Measurements from ENCODE around the gene KAZN. TPM values are rescaled to one million over a fixed set of nuclear protein-coding genes. Genes with fewer than 3 reads are reported as not detected.
"Not testable (repeated sequence)": the region's sequence is repeated elsewhere in the genome, so short reads cannot be mapped to it uniquely, and the experiment has no call there.

The KAZN gene
- total RNA-seq, 1 donor from 2014 or later = 1.1 TPM

DNA sequence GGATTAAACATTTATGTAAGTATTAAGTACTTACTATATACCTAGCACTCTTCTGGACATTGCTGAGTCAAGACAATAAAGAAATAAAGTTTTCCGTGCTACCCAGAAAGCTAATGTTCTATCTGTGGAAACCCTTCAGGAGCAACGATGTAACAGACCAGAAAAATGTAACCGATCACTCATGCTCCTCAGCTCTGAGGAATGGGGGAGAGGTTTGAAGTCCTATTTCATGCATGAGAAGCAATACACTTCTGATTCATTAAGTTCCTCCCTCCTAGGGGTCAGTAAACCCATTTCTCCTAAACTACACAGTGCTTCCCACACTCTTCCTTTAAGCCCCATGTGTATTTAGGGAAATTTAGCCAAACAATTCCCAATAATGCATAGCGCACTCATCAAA is 25.6 kb upstream of the KAZN start:
- Mint-ChIP-seq H3K27ac (no peak overlapping the region), H3K9me3 (peaks cover 4% of the 10 kb centered on the region), H3K36me3 (ENCODE audit: low read depth) (no peaks in the 10 kb centered on the region), H3K27me3 (peaks cover 3% of the 10 kb centered on the region), H3K4me3 (no peak overlapping the region), H3K4me1 (no peaks in the 10 kb centered on the region)
- intact Hi-C loops (cut with micrococcal nuclease) = no loop called here
- DNase-seq = no peak

DNA sequence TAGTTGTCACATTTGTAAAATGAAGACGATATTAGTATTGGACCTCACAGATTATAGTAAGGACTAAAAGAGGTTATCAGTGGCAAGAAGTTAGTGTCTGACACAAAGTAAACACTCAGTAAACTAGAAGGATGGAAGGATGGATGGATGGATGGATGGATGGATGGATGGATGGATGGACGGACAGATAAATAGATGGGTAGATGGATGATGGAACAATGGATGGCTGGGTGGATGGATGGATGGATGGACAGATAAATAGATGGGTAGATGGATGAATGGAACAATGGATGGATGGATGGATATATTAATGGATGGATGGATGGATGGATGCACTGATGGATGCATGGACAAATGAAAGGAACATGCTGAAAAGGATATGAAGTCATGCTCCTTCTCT is 22.3 kb upstream of the KAZN start:
- H3K9me3 Mint-ChIP-seq = peaks cover 4% of the 10 kb centered on the region
- DNase-seq = no peak
- intact Hi-C loops (cut with micrococcal nuclease) = no loop called here
- no peaks in the 10 kb centered on the region for H3K4me1 Mint-ChIP-seq
- no peak overlapping the region for H3K4me3 Mint-ChIP-seq
- no peaks in the 10 kb centered on the region for H3K36me3 Mint-ChIP-seq (ENCODE audit: low read depth)
- H3K27me3 Mint-ChIP-seq = no peaks in the 10 kb centered on the region
- H3K27ac Mint-ChIP-seq = no peak overlapping the region

DNA sequence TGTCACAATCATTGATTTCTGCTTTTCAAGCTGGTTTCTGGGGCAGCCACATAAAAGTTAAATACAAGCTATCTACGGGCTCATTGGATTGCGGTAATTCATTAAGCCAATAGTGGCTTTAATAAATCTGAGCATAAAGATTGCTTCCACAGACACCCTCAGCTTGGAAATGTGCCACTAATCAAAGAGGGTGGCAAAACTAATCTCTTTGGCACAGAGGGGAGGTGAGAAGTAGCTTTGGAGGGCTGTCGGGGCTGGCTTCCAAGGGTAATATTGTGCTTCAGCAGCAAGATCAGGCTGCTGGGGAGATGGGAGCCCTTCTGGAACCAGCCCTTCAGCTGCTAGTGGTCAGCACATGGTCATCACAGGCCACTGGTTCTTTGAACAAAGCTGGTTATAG is 21.2 kb upstream of the KAZN start:
- no peaks in the 10 kb centered on the region for H3K27me3 Mint-ChIP-seq
- intact Hi-C loops (cut with micrococcal nuclease) = no loop called here
- no peak overlapping the region for H3K4me3 Mint-ChIP-seq
- no peaks in the 10 kb centered on the region for H3K4me1 Mint-ChIP-seq
- no peaks in the 10 kb centered on the region for H3K36me3 Mint-ChIP-seq (ENCODE audit: low read depth)
- H3K27ac Mint-ChIP-seq = no peak overlapping the region
- H3K9me3 Mint-ChIP-seq = peaks cover 8% of the 10 kb centered on the region
- DNase-seq = no peak

DNA sequence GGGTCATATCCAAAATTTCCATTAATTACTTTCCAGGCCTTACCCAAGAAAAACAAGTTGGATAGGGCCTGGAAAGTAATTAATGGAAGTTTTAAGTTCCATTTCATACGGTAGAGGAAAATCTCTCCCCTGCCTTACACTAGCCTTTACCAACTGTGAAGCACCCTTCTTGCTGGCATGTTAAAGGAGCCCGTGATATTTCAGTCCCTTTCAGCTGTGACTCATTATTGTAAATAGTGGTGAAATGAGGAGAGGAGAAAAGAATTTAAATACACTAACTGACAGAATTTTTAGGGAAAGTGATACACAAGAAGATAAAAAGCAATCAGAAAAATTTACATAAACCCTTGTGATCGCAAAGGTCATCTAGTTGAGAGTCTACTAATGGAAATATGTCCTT is 20.3 kb upstream of the KAZN start:
- no peak overlapping the region for H3K27ac Mint-ChIP-seq
- intact Hi-C loops (cut with micrococcal nuclease) = no loop called here
- H3K27me3 Mint-ChIP-seq = no peaks in the 10 kb centered on the region
- H3K4me1 Mint-ChIP-seq = no peaks in the 10 kb centered on the region
- DNase-seq = no peak
- no peak overlapping the region for H3K4me3 Mint-ChIP-seq
- peaks cover 8% of the 10 kb centered on the region for H3K9me3 Mint-ChIP-seq
- no peaks in the 10 kb centered on the region for H3K36me3 Mint-ChIP-seq (ENCODE audit: low read depth)

- H3K27ac Mint-ChIP-seq; DNase-seq; H3K27me3 Mint-ChIP-seq; H3K4me3 Mint-ChIP-seq; H3K9me3 Mint-ChIP-seq; H3K36me3 Mint-ChIP-seq (ENCODE audit: low read depth); H3K4me1 Mint-ChIP-seq; intact Hi-C loops (cut with micrococcal nuclease): not testable (repeated sequence)
Measured at GRCh38 chr1:14580295-14580694, 18.2 kb upstream of the KAZN start.

DNA sequence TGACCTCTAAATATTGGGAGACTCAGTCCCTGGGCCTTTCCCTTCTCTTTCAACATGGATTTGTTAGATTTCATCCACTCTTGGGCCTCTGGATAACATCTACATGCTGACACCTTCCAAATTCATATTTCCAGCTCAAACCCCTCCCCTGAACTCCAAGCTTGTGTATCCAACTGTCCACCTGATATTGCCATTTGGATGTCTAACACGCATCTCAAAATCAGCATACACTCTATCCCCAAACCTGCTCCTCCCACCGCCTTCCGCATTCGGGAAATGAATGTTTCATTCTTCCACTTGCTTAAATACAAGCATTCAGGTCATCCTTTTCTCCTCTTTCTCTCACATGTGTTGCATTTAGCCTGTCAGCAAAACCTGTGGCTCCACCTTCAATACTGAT is 17.5 kb upstream of the KAZN start:
- no peak for DNase-seq

DNA sequence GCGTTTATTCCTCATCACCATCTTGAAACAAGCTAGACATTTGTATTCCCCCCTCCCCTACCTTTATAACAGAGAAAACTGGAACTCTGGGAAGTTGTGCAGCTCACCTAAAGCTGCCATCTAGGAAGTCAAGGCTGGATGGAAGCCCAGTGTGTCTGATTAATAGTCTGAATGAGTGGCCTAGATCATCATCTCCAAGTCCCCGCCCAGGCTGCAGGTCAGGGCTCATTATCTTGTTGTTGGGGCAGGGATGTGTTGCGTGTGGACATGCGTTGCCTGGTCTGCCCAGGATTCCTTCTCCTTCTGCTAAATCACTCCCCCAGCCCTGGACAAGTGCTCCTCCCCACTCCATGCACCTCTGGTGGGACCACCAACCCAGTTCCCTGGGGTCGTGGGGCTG is 14.7 kb upstream of the KAZN start:
- no peaks in the 10 kb centered on the region for H3K27me3 Mint-ChIP-seq
- H3K36me3 Mint-ChIP-seq (ENCODE audit: low read depth) = no peaks in the 10 kb centered on the region
- intact Hi-C loops (cut with micrococcal nuclease) = no loop called here
- no peak for DNase-seq
- H3K4me1 Mint-ChIP-seq = no peaks in the 10 kb centered on the region
- no peak overlapping the region for H3K27ac Mint-ChIP-seq
- H3K9me3 Mint-ChIP-seq = peaks cover 4% of the 10 kb centered on the region
- no peak overlapping the region for H3K4me3 Mint-ChIP-seq

More for the DNA sequence above, 17.5 kb upstream of the KAZN start:
- no peak overlapping the region for H3K27ac Mint-ChIP-seq
- H3K36me3 Mint-ChIP-seq (ENCODE audit: low read depth) = no peaks in the 10 kb centered on the region
- H3K4me3 Mint-ChIP-seq = no peak overlapping the region
- H3K9me3 Mint-ChIP-seq = peaks cover 7% of the 10 kb centered on the region
- intact Hi-C loops (cut with micrococcal nuclease) = no loop called here
- H3K27me3 Mint-ChIP-seq = no peaks in the 10 kb centered on the region
- no peaks in the 10 kb centered on the region for H3K4me1 Mint-ChIP-seq

- DNase-seq = no peak
- intact Hi-C loops (cut with micrococcal nuclease) = no loop called here
- Mint-ChIP-seq H3K4me3 (no peak overlapping the region), H3K36me3 (ENCODE audit: low read depth) (no peaks in the 10 kb centered on the region), H3K27me3 (no peaks in the 10 kb centered on the region), H3K27ac (no peak overlapping the region), H3K9me3 (peaks cover 4% of the 10 kb centered on the region), H3K4me1 (no peaks in the 10 kb centered on the region)
Measured at GRCh38 chr1:14585728-14586127, 12.8 kb upstream of the KAZN start.

GRCh38 chr1:14590411-14591180 is 7.9 kb upstream of the KAZN start:
- Mint-ChIP-seq H3K4me3 (no peak overlapping the region), H3K27me3 (peaks cover 3% of the 10 kb centered on the region), H3K4me1 (no peaks in the 10 kb centered on the region), H3K27ac (no peak overlapping the region), H3K36me3 (ENCODE audit: low read depth) (no peaks in the 10 kb centered on the region), H3K9me3 (no peaks in the 10 kb centered on the region)
- intact Hi-C loops (cut with micrococcal nuclease) = no loop called here
- no peak for DNase-seq

- no peak overlapping the region for H3K27ac Mint-ChIP-seq
- no peaks in the 10 kb centered on the region for H3K36me3 Mint-ChIP-seq (ENCODE audit: low read depth)
- H3K4me1 Mint-ChIP-seq = no peaks in the 10 kb centered on the region
- no peak for DNase-seq
- peaks cover 7% of the 10 kb centered on the region for H3K27me3 Mint-ChIP-seq
- intact Hi-C loops (cut with micrococcal nuclease) = no loop called here
- no peak overlapping the region for H3K4me3 Mint-ChIP-seq
- H3K9me3 Mint-ChIP-seq = no peaks in the 10 kb centered on the region
Measured at GRCh38 chr1:14591600-14591999, 6.9 kb upstream of the KAZN start.

- Mint-ChIP-seq H3K27ac (no peak overlapping the region), H3K27me3 (peaks cover 10% of the 10 kb centered on the region), H3K4me3 (no peak overlapping the region), H3K4me1 (no peaks in the 10 kb centered on the region), H3K36me3 (ENCODE audit: low read depth) (no peaks in the 10 kb centered on the region), H3K9me3 (no peaks in the 10 kb centered on the region)
- intact Hi-C loops (cut with micrococcal nuclease) = no loop called here
- DNase-seq = no peak
Measured at GRCh38 chr1:14592004-14592631, 6.4 kb upstream of the KAZN start.

- no peak for DNase-seq
- H3K4me1 Mint-ChIP-seq = no peaks in the 10 kb centered on the region
Measured at GRCh38 chr1:14593302-14593701, 5.2 kb upstream of the KAZN start.

DNA sequence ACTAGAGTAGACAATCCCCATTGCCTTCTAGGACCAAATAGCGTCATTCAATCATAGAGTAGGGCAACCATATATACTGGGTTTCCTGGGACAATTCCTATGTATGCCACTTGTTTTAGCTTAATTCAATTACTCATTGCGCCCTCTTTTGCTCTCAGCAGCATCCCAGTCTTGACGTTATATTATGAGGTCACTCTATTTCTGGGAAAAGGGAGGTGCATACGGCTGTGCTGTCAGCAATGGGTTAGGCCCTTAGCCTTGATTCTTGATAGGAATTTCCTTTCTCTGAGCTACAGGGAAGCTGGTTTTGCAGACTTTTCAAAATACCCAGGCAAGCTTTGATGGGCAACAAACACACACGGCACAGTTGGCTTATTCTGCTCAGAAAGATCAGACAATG is 4.4 kb upstream of the KAZN start:
- Mint-ChIP-seq H3K36me3 (ENCODE audit: low read depth) (no peaks in the 10 kb centered on the region), H3K27me3 (peaks cover 20% of the 10 kb centered on the region), H3K4me3 (no peak overlapping the region), H3K27ac (no peak overlapping the region), H3K9me3 (no peaks in the 10 kb centered on the region), H3K4me1 (no peaks in the 10 kb centered on the region)
- no peak for DNase-seq
- intact Hi-C loops (cut with micrococcal nuclease) = no loop called here

More at GRCh38 chr1:14593302-14593701, 5.2 kb upstream of the KAZN start:
- intact Hi-C loops (cut with micrococcal nuclease) = no loop called here
- Mint-ChIP-seq H3K9me3 (no peaks in the 10 kb centered on the region), H3K4me3 (no peak overlapping the region), H3K27me3 (peaks cover 20% of the 10 kb centered on the region), H3K27ac (no peak overlapping the region), H3K36me3 (ENCODE audit: low read depth) (no peaks in the 10 kb centered on the region)

DNA sequence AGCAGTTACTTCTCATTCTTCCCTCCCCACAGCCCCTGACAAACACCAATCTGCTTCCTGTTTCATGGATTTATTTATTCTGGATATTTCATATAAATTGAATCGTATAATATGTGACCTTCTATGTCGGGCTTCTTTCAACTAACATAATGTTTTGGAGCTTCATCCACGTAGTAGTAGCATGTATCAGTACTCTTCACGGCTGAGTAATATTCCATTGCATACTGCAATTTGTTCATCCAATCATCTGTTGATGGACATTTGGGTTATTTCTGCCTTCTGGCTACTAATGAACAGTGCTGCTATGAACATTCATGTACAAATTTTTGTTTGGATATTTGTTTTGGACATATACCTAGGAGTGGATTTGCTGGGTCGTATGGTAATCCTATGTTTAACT is 1.9 kb upstream of the KAZN start:
- Mint-ChIP-seq H3K4me1 (no peaks in the 10 kb centered on the region), H3K27ac (no peak overlapping the region), H3K4me3 (no peak overlapping the region), H3K36me3 (ENCODE audit: low read depth) (no peaks in the 10 kb centered on the region), H3K27me3 (peaks cover 40% of the 10 kb centered on the region), H3K9me3 (no peaks in the 10 kb centered on the region)
- intact Hi-C loops (cut with micrococcal nuclease) = no loop called here
- DNase-seq = no peak

Data from activated CD4-positive, alpha-beta T cell treated with anti-CD3 and anti-CD28 coated beads, Interleukin-2, amount 10 ng/mL, durations not matched to agents 24 days and 14 days (primary cell).